ENCODE measurements around the gene TADA2A.

TADA2A gene

GRCh38 chr17:37465069-37465616 is 58.5 kb downstream of the TADA2A start:
- peak in 1 of 2 donors; percentile 70 for DNase-seq

GRCh38 chr17:37466471-37466870 is 59.8 kb downstream of the TADA2A start:
- DNase-seq: no peak

GRCh38 chr17:37470181-37470580 is 63.5 kb downstream of the TADA2A start:
- DNase-seq: no peak

GRCh38 chr17:37475731-37476420 is 69.2 kb downstream of the TADA2A start:
- DNase-seq: peak in 1 of 2 donors; percentile 65

GRCh38 chr17:37476431-37477120 is 69.9 kb downstream of the TADA2A start:
- no peak for DNase-seq

GRCh38 chr17:37478187-37478586 is 71.5 kb downstream of the TADA2A start:
- DNase-seq: no peak

- no peak for DNase-seq
These were observed 72.3 kb downstream of the TADA2A start for GRCh38 chr17:37479025-37479424.

GRCh38 chr17:37480427-37480826 is 73.7 kb downstream of the TADA2A start:
- no peak for DNase-seq

GRCh38 chr17:37481001-37481665 is 74.4 kb downstream of the TADA2A start:
- no peak for DNase-seq

- DNase-seq: no peak
These were observed 76.8 kb downstream of the TADA2A start for GRCh38 chr17:37483311-37484039.

- no peak for DNase-seq
These were observed 79.4 kb downstream of the TADA2A start for GRCh38 chr17:37485938-37486570.

- peak in 1 of 2 donors; percentile 88 for DNase-seq
These were observed 81.4 kb downstream of the TADA2A start for GRCh38 chr17:37488009-37488604.

- DNase-seq: peak; percentile 19 to 24
These were observed 82.0 kb downstream of the TADA2A start for GRCh38 chr17:37488607-37489196.

- peak; percentile 28 to 50 for DNase-seq
These were observed 82.7 kb downstream of the TADA2A start, which contains the start of gene DUSP14 for GRCh38 chr17:37489197-37490001. DUSP14 (plus strand) TSS chr17:37489891; CDS start chr17:37512273, 22,382 bp downstream.

GRCh38 chr17:37490022-37490587 is 83.4 kb downstream of the TADA2A start:
- DNase-seq: peak in 1 of 2 donors; percentile 43

- DNase-seq: peak; percentile 10 to 35
These were observed 84.2 kb downstream of the TADA2A start for GRCh38 chr17:37490638-37491614.

- no peak for DNase-seq
These were observed 85.5 kb downstream of the TADA2A start for GRCh38 chr17:37492167-37492566.

- DNase-seq: no peak
These were observed 86.8 kb downstream of the TADA2A start for GRCh38 chr17:37493249-37494027.

Measured in bone marrow (tissue), 2 donors.